Endothelial cell of umbilical vein (primary cell): ENCODE results near the gene MAST4. TPM values are rescaled to one million over a fixed set of nuclear protein-coding genes. Genes with fewer than 3 reads are reported as not detected.

ENCODE experiments used
- BruUV-seq: library from RNA; stranded (reverse); fragments of 400-500 nt; replicated peaks from 2 replicates; lab custom pipeline; 2021; lab: Mats Ljungman, UMichigan
- CTCF ChIA-PET: fragments of 300-600, 350-600 bp; sonication (Branson Sonifier 250); formaldehyde crosslinking; loops from one replicate; lab custom pipeline; 2021; ENCODE audit warnings: antibody characterized with exemption, inconsistent platforms; lab: Charles Lee
- POLR2A ChIA-PET: fragments of 300-600, 350-600 bp; sonication (Branson Sonifier 250); formaldehyde crosslinking; loops from one replicate; lab custom pipeline; 2021; ENCODE audit warnings: antibody characterized with exemption, inconsistent platforms; lab: Charles Lee
- DNase-seq: peaks from one replicate; pipeline ENCODE4 v3.0.0-alpha.2; 2011; ENCODE audit warnings: low read depth, low spot score
- FAIRE-seq: peaks from 2 replicates; lab custom pipeline; 2011; peaks lifted over from hg19 to GRCh38; lab: Jason Lieb, UNC
- H2AFZ ChIP-seq: 2 replicates; pipeline ENCODE4 v1.6.0; 2012; ENCODE audit warnings: low read depth, low read length, control low read depth, inconsistent platforms
- H3K27ac ChIP-seq: 2 replicates; pipeline ENCODE4 v1.5.1; 2011; ENCODE audit warnings: low read depth, mild to moderate bottlenecking, control low read depth, low read length, moderate library complexity; ENCODE audit not compliant: insufficient read depth
- H3K27me3 ChIP-seq, 2 experiments: 2 replicates each; pipeline versions ENCODE4 v1.6.0 to v1.6.1; 2011; ENCODE audit warnings: low read length in 2 of 2, mixed read lengths in 1 of 2; ENCODE audit not compliant: control insufficient read depth in 2 of 2, insufficient read depth in 2 of 2
- H3K36me3 ChIP-seq, 2 experiments: 2 replicates in 1 of 2; 3 replicates in 1 of 2; pipeline ENCODE4 v1.5.1; 2011; ENCODE audit warnings: low read length in 2 of 2, mild to moderate bottlenecking in 1 of 2, moderate library complexity in 1 of 2; ENCODE audit not compliant: control insufficient read depth in 2 of 2, insufficient read depth in 2 of 2; ENCODE audit errors: extremely low read depth in 1 of 2
- H3K4me1 ChIP-seq: 3 replicates; pipeline ENCODE4 v1.5.1; 2011; ENCODE audit warnings: mild to moderate bottlenecking, low read length; ENCODE audit not compliant: control insufficient read depth, insufficient read depth; ENCODE audit errors: extremely low read depth
- H3K4me2 ChIP-seq: 2 replicates; pipeline ENCODE4 v1.6.1; 2011; ENCODE audit warnings: low read length, control low read depth, mixed read lengths; ENCODE audit not compliant: insufficient read depth
- H3K4me3 ChIP-seq, 3 experiments: fragments of 200-600 bp in 1 of 3; sonication (generic), shearing (Covaris generic) in 1 of 3; replicated peaks in 1 of 3; 2 replicates each; pipeline ENCODE4 v1.5.1; 2011 to 2016; ENCODE audit warnings: control low read depth in 3 of 3, low read length in 3 of 3, mild to moderate bottlenecking in 2 of 3, inconsistent platforms in 1 of 3, low read depth in 1 of 3, moderate library complexity in 1 of 3; ENCODE audit not compliant: insufficient read depth in 1 of 3
- H3K79me2 ChIP-seq: 2 replicates; pipeline ENCODE4 v1.6.0; 2012; ENCODE audit warnings: low read length, inconsistent platforms; ENCODE audit not compliant: control insufficient read depth, insufficient read depth
- H3K9ac ChIP-seq: replicated peaks from 2 replicates; pipeline ENCODE3; 2011; ENCODE audit warnings: low read length, control low read depth; ENCODE audit not compliant: insufficient read depth; ENCODE audit errors: extremely low read depth
- H3K9me1 ChIP-seq: replicated peaks from 3 replicates; pipeline ENCODE4 v1.6.0; 2011; ENCODE audit warnings: mild to moderate bottlenecking, low read length; ENCODE audit not compliant: control insufficient read depth, insufficient read depth; ENCODE audit errors: extremely low read depth
- H3K9me3 ChIP-seq: replicated peaks from 2 replicates; pipeline ENCODE4 v1.5.1; 2012; ENCODE audit warnings: low read length, inconsistent platforms; ENCODE audit not compliant: control insufficient read depth, insufficient read depth
- H4K20me1 ChIP-seq: replicated peaks from 2 replicates; pipeline ENCODE3; 2011; ENCODE audit warnings: mild to moderate bottlenecking, low read length; ENCODE audit not compliant: control insufficient read depth, insufficient read depth; ENCODE audit errors: extremely low read depth
- EZH2 ChIP-seq: IDR thresholded peaks from 2 replicates; pipeline ENCODE4 v1.6.1; 2012; ENCODE audit warnings: borderline replicate concordance, low read depth, mild to moderate bottlenecking, moderate library complexity, low read length, inconsistent platforms; ENCODE audit not compliant: severe bottlenecking
- FOS ChIP-seq: IDR thresholded peaks from 2 replicates; pipeline ENCODE4 v1.6.1; 2011; ENCODE audit warnings: mild to moderate bottlenecking, low read length, moderate library complexity, borderline replicate concordance; ENCODE audit not compliant: insufficient read depth
- GATA2 ChIP-seq: IDR thresholded peaks from 2 replicates; pipeline ENCODE4 v1.7.0; 2011; ENCODE audit warnings: low read depth, mild to moderate bottlenecking, moderate library complexity, mixed read lengths, low read length; ENCODE audit not compliant: insufficient read length, insufficient read depth
- JUN ChIP-seq: IDR thresholded peaks from 2 replicates; pipeline ENCODE4 v1.6.1; 2011; ENCODE audit warnings: borderline replicate concordance, low read depth; ENCODE audit not compliant: insufficient read length, insufficient read depth
- MYC ChIP-seq: IDR thresholded peaks from one replicate; pipeline ENCODE4 v1.6.1; 2011; ENCODE audit warnings: mild to moderate bottlenecking, low read depth, low read length
- POLR2A ChIP-seq: IDR thresholded peaks from 2 replicates; pipeline ENCODE4 v1.6.1; 2012; ENCODE audit warnings: low read depth, mild to moderate bottlenecking, control low read depth, low read length
- POLR2AphosphoS5 ChIP-seq: IDR thresholded peaks from 2 replicates; pipeline ENCODE4 v1.6.1; 2012; ENCODE audit warnings: low read depth, mild to moderate bottlenecking, control low read depth, low read length, moderate library complexity; ENCODE audit not compliant: insufficient read depth
- dilution Hi-C: fragments of 300-500 bp; cut with MboI; formaldehyde crosslinking; loops from one replicate; pipeline ENCODE4 v1.15.0; 2019; ENCODE audit warnings: low sequenced_read_pairs; ENCODE audit not compliant: extremely low pct_ligation_motif_present
- intact Hi-C: fragments of 100-400 bp; cut with micrococcal nuclease; formaldehyde crosslinking; loops from one replicate; pipeline ENCODE4 v1.10.0; 2022
- polyA plus RNA-seq, 4 experiments: library from polyadenylated mRNA; depleted of rRNA in 3 of 4; stranded (reverse) in 3 of 4; unstranded in 1 of 4; fragments of >200 nt; gene quantifications; 2 replicates each; pipeline versions ENCODE4 v1.2.1 to v1.2.3, GENCODE V29; 2011 to 2012; ENCODE audit warnings: missing spikeins in 1 of 4
- total RNA-seq: library from RNA; stranded (reverse); gene quantifications from 2 replicates; pipeline ENCODE4 v1.2.3, GENCODE V29; 2021
- TF ChIP-seq, protein P1 (sequence below): IDR thresholded peaks from 2 replicates; pipeline ENCODE4 v1.6.1; 2011; ENCODE audit not compliant: insufficient read depth, insufficient read length
- TF ChIP-seq, protein P2 (sequence below), 2 donors: IDR thresholded peaks; 1 replicate in 1 of 2; 2 replicates in 1 of 2; pipeline ENCODE4 v1.5.1; 2011; ENCODE audit warnings: low read length in 2 of 2, mild to moderate bottlenecking in 2 of 2, moderate library complexity in 2 of 2, control low read depth in 1 of 2, inconsistent platforms in 1 of 2, low read depth in 1 of 2; ENCODE audit not compliant: insufficient read depth in 1 of 2; ENCODE audit errors: extremely low read depth in 1 of 2

Gene MAST4
- total and polyA plus RNA-seq, 2 donors (not counting 3 experiments of a cell fraction or from before 2014, with no cell fraction given), result 40.2 to 116 TPM

GRCh38 chr5:66898241-66898995 lies 302.2 kb downstream of the MAST4 start:
- intact Hi-C loops (no loop called here), dilution Hi-C loops (no loop called here)
- Histone ChIP-seq H3K27me3 (no peaks in the 10 kb centered on the region), H3K36me3 (peaks cover 0 to 2% of the 10 kb centered on the region in 2 experiments), H3K4me1 (no peaks in the 10 kb centered on the region), H3K27ac (no peak overlapping the region), H3K79me2 (no peaks in the 10 kb centered on the region), H3K9me3 (no peaks in the 10 kb centered on the region), H3K9ac (no peak overlapping the region), H2AFZ (no peak overlapping the region), H3K4me3 (no peak overlapping the region), H3K9me1 (no peaks in the 10 kb centered on the region), H3K4me2 (no peak overlapping the region), H4K20me1 (peaks cover 6% of the 10 kb centered on the region)
- POLR2A ChIA-PET, result no interaction called here
- CTCF ChIA-PET, result interaction anchor here (1.1 to 1.3 kb wide), 6 partner anchors 8 to 592 kb away, joined by 3 to 5 read pairs (median 3); no protein-coding TSS in a partner anchor
- DNase-seq, result no peak
- no peak for FAIRE-seq
- TF ChIP-seq, protein P1, sequence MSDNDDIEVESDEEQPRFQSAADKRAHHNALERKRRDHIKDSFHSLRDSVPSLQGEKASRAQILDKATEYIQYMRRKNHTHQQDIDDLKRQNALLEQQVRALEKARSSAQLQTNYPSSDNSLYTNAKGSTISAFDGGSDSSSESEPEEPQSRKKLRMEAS, result no peak
- no peak for TF ChIP-seq EZH2
- TF ChIP-seq GATA2, result no peak
- TF ChIP-seq, protein P2, sequence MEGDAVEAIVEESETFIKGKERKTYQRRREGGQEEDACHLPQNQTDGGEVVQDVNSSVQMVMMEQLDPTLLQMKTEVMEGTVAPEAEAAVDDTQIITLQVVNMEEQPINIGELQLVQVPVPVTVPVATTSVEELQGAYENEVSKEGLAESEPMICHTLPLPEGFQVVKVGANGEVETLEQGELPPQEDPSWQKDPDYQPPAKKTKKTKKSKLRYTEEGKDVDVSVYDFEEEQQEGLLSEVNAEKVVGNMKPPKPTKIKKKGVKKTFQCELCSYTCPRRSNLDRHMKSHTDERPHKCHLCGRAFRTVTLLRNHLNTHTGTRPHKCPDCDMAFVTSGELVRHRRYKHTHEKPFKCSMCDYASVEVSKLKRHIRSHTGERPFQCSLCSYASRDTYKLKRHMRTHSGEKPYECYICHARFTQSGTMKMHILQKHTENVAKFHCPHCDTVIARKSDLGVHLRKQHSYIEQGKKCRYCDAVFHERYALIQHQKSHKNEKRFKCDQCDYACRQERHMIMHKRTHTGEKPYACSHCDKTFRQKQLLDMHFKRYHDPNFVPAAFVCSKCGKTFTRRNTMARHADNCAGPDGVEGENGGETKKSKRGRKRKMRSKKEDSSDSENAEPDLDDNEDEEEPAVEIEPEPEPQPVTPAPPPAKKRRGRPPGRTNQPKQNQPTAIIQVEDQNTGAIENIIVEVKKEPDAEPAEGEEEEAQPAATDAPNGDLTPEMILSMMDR (IDR thresholded peaks at IDR 0.05; ENCODE audit: extremely low read depth in 1 of 2, insufficient read depth in 1 of 2, low read depth in 1 of 2, low read length in 2 of 2), result no peak
- TF ChIP-seq MYC, result no peak
- TF ChIP-seq FOS, result no peak
- TF ChIP-seq POLR2A, result no peak
- TF ChIP-seq POLR2AphosphoS5, result no peak
- TF ChIP-seq JUN, result no peak
- BruUV-seq, result no TSS peak
